GM03348 (cell line): ENCODE measurements around the gene MAPKBP1.

Experiments used
- DNase-seq: peaks from one replicate; pipeline ENCODE4 v3.0.0; 2012; ENCODE audit warnings: low spot score

MAPKBP1 gene

DNA sequence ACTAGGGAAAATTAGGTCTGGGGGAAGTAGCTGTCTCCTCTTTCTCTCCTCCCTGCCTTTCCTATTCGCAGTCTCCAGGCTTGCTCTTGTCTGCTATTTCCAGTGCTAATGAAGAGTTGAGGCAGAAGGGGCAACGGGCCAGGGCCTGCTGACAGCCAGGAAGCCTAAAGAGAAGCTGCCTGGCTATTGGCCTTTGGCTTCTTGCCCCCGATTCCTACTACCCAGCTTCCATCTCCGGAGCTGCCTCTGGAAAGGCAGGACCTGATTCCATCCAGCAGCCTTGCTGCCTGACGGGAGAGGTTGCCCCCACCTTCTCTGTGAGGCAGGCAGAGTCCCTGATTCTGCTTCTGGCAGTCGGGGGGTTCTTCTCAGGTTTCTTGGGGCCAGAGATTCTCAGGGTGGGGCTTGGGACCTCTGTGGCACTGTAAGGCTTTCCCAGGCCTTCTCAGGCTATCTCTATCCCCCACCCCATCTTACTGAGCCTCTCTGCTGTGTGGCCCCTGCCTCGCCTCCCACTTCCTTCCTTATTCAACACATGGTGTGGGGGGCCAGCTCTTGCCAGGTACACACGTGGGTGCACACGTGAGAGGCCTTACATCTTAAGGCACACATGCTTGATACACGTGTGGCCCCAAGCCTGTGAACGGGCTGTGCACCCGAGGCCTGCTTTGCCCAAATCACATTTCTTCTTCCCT is 35.4 kb downstream of the MAPKBP1 start:
- no peak for DNase-seq

GRCh38 chr15:41810651-41811431 is 36.6 kb downstream of the MAPKBP1 start:
- DNase-seq = no peak

DNA sequence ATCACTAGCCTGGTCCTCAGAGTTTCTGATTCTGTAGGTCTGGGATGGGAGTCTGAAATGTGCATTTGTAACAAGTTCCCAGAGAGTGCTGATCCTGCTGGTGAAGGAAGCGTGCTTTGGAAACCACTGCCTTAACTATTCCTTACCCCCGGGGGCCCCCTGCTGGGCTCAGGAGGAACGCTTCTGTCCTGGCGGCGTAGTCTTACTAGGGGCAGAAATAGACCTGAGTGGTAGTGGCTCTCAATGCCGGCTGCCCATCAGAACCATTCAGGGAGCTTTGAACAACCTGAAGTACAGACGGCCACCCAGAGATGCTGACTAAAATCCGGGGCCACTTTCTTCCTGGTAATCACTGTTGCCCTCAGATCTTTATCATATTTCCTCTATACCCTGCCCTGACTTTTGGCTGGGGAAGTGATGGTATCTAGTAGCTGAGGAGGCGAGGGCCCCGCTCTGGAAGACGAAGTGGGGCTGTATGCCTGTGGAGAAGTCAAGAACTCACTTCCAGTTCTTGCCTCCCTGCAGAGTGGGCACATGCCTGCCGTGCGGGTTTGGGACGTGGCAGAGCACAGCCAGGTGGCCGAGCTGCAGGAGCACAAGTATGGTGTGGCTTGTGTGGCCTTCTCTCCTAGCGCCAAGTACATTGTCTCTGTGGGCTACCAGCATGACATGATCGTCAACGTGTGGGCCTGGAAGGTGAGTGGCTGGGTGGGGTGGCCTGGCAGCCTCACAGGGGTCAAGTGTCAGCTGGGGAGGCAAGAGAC is 37.3 kb downstream of the MAPKBP1 start:
- peak; percentile 92 for DNase-seq

DNA sequence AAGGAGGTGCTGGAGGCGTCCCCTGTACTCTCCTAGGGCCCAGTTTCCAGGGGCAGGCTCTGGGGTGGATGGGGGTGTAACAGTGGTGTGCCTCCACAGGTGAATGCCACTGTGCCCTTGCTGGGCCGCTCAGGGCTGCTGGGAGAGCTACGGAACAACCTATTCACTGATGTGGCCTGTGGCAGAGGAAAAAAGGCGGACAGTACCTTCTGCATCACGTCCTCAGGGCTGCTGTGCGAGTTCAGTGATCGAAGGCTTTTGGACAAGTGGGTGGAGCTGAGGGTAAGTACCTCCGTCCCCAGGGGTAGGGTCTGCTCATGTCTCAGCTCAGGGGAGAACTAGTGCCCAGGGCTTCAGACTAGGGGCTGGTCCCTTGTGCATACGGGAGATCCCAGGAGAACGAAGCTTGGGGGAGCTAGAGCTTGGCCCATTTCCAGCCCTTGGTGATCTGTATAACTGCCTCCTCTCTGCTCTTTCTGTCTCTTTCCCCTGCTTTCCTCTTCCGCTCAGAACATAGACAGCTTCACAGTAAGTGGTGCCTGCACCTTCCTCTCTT is 38.6 kb downstream of the MAPKBP1 start:
- DNase-seq = no peak

- DNase-seq = no peak
Measured at GRCh38 chr15:41813426-41813825, 39.1 kb downstream of the MAPKBP1 start.

DNA sequence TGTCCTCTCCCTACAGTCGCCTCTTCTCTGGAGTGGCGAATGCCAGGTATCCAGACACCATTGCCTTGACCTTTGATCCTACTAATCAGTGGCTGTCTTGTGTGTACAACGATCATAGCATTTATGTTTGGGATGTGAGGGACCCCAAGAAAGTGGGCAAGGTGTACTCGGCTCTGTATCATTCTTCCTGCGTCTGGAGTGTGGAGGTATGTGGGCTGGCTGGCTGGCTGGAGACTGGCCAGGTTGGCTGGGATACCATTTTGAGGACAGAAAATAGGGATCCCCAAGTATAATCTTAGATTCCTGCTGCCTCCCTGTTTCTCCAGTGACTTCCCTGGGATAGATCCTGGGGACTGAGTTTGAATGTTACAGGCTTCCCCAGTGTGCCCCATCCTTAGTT is 40.2 kb downstream of the MAPKBP1 start:
- DNase-seq = no peak

DNA sequence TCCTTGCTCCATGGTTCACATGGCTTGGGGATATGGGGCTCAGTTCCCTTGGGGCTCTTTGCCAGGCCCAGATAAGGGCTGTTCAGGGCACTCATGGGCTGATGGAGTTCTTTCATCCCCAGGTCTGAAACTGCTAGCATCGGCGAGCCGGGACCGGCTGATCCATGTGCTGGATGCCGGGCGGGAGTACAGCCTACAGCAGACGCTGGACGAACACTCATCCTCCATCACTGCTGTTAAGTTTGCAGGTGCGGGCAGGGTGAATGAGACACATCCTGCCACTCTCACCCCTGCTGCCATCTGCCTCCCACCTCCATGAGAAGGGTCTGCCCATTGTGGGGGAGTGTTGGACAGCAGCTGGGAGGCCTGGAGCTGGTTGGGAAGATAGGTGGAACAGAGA is 42.5 kb downstream of the MAPKBP1 start:
- no peak for DNase-seq

DNA sequence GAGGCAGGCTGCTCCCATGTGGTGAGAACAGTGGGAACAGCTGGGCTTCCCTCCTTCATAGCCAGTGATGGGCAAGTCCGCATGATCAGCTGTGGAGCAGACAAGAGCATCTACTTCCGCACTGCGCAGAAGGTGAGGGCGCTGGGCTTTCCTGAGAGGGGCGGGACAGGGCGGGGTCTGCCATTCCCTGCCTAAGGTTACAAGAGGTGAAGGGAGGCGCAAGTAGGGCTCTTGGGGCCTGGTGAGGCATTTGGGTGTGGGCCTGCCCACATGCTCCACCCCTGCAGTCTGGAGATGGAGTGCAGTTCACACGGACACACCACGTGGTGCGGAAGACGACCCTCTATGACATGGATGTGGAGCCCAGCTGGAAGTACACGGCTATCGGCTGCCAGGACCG is 43.0 kb downstream of the MAPKBP1 start:
- no peak for DNase-seq

DNA sequence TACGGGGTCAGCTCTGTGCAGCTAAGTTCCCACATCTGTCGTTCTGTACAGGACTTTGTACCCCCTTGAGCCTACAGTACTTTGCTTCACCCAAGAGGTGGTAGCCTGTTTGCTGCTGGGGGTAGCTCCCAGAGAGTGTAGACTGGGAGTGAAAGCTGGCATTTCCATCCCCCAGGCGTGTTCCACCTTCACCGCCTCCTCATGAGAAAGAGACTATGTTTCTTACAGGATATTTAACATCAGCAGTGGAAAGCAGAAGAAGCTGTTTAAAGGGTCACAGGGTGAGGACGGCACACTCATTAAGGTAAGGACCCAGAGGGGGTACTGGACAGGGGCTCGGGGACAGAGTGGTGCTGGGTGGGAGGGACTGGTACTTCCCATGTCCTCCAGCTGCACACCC is 43.5 kb downstream of the MAPKBP1 start:
- DNase-seq = no peak

DNA sequence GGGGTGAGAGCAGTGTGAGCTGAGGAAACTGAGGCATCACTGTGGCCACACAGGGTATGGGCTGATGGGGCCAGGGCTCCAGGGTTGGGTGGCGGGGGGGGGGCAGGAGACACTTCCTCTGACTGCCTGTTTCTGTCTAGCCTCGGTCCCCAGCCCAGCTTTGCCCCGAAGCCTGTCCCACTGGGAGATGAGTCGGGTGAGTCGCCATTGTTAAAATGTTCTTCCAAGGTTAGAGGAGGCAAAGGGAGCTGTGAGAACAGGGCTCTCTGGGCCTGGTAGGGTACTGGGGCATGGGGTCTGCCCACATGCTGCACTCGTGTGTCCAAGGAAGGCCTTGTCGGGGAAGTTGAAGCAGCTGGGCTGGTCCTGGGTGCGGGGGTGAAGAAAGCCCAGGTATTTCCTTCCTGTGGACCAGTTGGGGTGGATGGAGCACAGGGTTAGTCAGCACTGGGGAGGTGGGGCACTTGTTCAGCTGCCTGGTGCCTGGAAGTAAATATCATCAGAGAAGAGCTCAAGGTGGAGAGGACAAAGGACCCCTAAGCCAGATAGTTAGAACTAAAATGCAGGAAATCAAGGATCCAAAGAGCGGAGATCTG is 45.3 kb downstream of the MAPKBP1 start:
- DNase-seq = no peak

GRCh38 chr15:41820791-41821423 is 46.6 kb downstream of the MAPKBP1 start:
- no peak for DNase-seq

GRCh38 chr15:41821831-41822230 is 47.5 kb downstream of the MAPKBP1 start:
- DNase-seq = no peak

DNA sequence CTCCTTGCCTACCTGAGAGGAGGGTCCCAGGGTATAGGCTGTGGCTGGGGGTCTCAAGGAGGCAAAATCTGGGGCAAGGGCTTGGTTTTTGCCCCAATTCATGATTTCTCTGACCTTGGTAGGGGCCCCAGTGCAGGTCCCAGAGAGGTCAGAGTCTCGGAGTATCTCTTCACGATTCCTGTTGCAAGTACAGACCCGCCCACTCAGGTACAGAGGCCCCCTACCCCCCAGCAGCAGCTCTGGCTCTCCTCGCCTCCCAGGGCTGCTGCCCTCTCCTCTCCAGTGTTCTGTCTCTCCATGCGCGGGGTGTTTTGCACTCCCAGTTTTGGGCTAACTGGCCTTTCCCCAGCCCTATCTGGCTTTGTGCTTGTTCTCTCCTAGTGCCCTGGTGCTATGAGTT is 48.2 kb downstream of the MAPKBP1 start:
- DNase-seq = no peak

GRCh38 chr15:41822957-41823356 is 48.7 kb downstream of the MAPKBP1 start:
- DNase-seq = no peak

DNA sequence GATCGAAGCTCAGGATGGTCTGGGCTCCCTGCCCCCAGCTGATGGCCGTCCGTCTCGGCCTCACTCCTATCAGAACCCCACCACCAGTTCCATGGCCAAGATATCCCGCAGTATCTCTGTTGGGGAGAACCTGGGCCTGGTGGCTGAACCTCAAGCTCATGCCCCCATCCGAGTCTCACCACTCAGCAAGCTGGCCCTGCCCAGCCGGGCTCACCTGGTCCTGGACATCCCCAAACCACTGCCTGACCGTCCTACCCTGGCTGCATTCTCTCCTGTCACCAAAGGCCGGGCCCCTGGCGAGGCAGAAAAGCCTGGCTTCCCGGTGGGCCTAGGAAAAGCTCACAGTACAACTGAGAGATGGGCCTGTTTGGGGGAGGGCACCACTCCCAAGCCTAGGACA is 49.2 kb downstream of the MAPKBP1 start:
- DNase-seq = no peak

- no peak for DNase-seq
Measured at GRCh38 chr15:41824062-41824745, 49.9 kb downstream of the MAPKBP1 start.

GRCh38 chr15:41825145-41825544 is 50.9 kb downstream of the MAPKBP1 start:
- DNase-seq = no peak

GRCh38 chr15:41825572-41826535 is 51.6 kb downstream of the MAPKBP1 start:
- DNase-seq = no peak

GRCh38 chr15:41827290-41827879 is 53.1 kb downstream of the MAPKBP1 start:
- DNase-seq = no peak
